Measurements from ENCODE around the gene GPRIN2.

- no peak for TF ChIP-seq CTCF (IDR thresholded peaks at IDR 0.05; ENCODE audit: low read depth, low read length, poor library complexity, severe bottlenecking)
- no peak for TF ChIP-seq EZH2phosphoT487 (IDR thresholded peaks at IDR 0.05; ENCODE audit: borderline replicate concordance, low read length)
Measured at GRCh38 chr10:46525824-46526681, 30.4 kb downstream of the GPRIN2 start.

Measured in DOHH2 (cell line).